Subcutaneous adipose tissue (tissue), 4 donors: ENCODE data around the gene LYZL4. TPM values are rescaled to one million over a fixed set of nuclear protein-coding genes. Genes with fewer than 3 reads are reported as not detected.

Source experiments
- CTCF ChIP-seq: fragments of 450-650 bp; IDR thresholded peaks from one replicate; pipeline ENCODE4 v1.5.1; 2016; ENCODE audit warnings: low read depth, mild to moderate bottlenecking, control low read depth, antibody characterized with exemption, moderate library complexity
- total RNA-seq, 4 donors: library from RNA; depleted of rRNA; stranded (reverse); fragments of >200 nt; gene quantifications; one replicate each; pipeline ENCODE4 v1.1.0, GENCODE V29; 2016

The LYZL4 gene
- total RNA-seq, 4 donors from 2014 or later, result not detected

- TF ChIP-seq CTCF, result no peak
These were observed 41.1 kb downstream of the LYZL4 start for GRCh38 chr3:42369304-42369703.

GRCh38 chr3:42368861-42369260, 41.5 kb downstream of the LYZL4 start:
- TF ChIP-seq CTCF, result no peak

GRCh38 chr3:42367903-42368302, 42.5 kb downstream of the LYZL4 start:
- no peak for TF ChIP-seq CTCF

GRCh38 chr3:42366550-42366949, 43.9 kb downstream of the LYZL4 start:
- TF ChIP-seq CTCF, result no peak

- TF ChIP-seq CTCF, result no peak
These were observed 53.1 kb downstream of the LYZL4 start for GRCh38 chr3:42357335-42357734.

GRCh38 chr3:42355612-42356011, 54.8 kb downstream of the LYZL4 start:
- TF ChIP-seq CTCF, result no peak

- TF ChIP-seq CTCF, result no peak
These were observed 56.8 kb downstream of the LYZL4 start for GRCh38 chr3:42353631-42354030.

- TF ChIP-seq CTCF, result no peak
These were observed 59.2 kb downstream of the LYZL4 start for GRCh38 chr3:42351207-42351606.
